T47D (cell line): ENCODE results near the gene EPB41L1.

Experiments
- DNase-seq, 2 experiments: peaks; one replicate each; pipeline versions ENCODE4 v3.0.0 to v3.0.0-alpha.2; 2011 to 2012; ENCODE audit warnings: low read depth in 1 of 2, low spot score in 1 of 2
- JUND ChIP-seq: IDR thresholded peaks from 2 replicates; pipeline ENCODE4 v1.6.1; 2012; ENCODE audit warnings: low read depth
- in situ Hi-C: cut with HindIII; loops from 2 replicates; pipeline ENCODE4 v1.10.0; 2016; ENCODE audit warnings: low sequenced_read_pairs, low pct_unique_long_range_greater_than_20kb

EPB41L1 gene

GRCh38 chr20:36116807-36117441, 37.6 kb upstream of the EPB41L1 start:
- DNase-seq, result no peak
- no peak for TF ChIP-seq JUND
- in situ Hi-C loops, result no loop called here

GRCh38 chr20:36117638-36118037, 36.9 kb upstream of the EPB41L1 start:
- DNase-seq, result no peak
- in situ Hi-C loops, result no loop called here
- TF ChIP-seq JUND, result no peak

GRCh38 chr20:36118371-36118770, 36.2 kb upstream of the EPB41L1 start:
- no peak for TF ChIP-seq JUND
- in situ Hi-C loops, result no loop called here
- no peak for DNase-seq

GRCh38 chr20:36119537-36119936, 35.0 kb upstream of the EPB41L1 start:
- TF ChIP-seq JUND, result no peak
- in situ Hi-C loops, result no loop called here
- no peak for DNase-seq

- peak in 1 of 2 experiments; percentile 50 for DNase-seq
- in situ Hi-C loops, result no loop called here
- TF ChIP-seq JUND, result no peak
These were observed 34.3 kb upstream of the EPB41L1 start for GRCh38 chr20:36120241-36120640.

- no peak for TF ChIP-seq JUND
- DNase-seq, result no peak
- in situ Hi-C loops, result no loop called here
These were observed 33.5 kb upstream of the EPB41L1 start for GRCh38 chr20:36120991-36121390.

- in situ Hi-C loops, result no loop called here
- peak; percentile 58 to 98 for DNase-seq
- TF ChIP-seq JUND, result no peak
These were observed 32.3 kb upstream of the EPB41L1 start for GRCh38 chr20:36121981-36122930.

- in situ Hi-C loops, result no loop called here
These were observed 31.6 kb upstream of the EPB41L1 start for GRCh38 chr20:36122931-36123288.

GRCh38 chr20:36125097-36125496, 29.4 kb upstream of the EPB41L1 start:
- DNase-seq, result no peak
- TF ChIP-seq JUND, result no peak
- in situ Hi-C loops, result no loop called here

More at GRCh38 chr20:36122931-36123288, 31.6 kb upstream of the EPB41L1 start:
- TF ChIP-seq JUND, result no peak
- peak in 1 of 2 experiments; percentile 53 for DNase-seq

- no peak for TF ChIP-seq JUND
- in situ Hi-C loops, result no loop called here
- DNase-seq, result no peak
These were observed 27.6 kb upstream of the EPB41L1 start for GRCh38 chr20:36126836-36127527.

GRCh38 chr20:36128463-36129159, 25.9 kb upstream of the EPB41L1 start:
- no peak for DNase-seq
- in situ Hi-C loops, result no loop called here
- no peak for TF ChIP-seq JUND

GRCh38 chr20:36129160-36129543, 25.4 kb upstream of the EPB41L1 start:
- in situ Hi-C loops, result no loop called here

More at GRCh38 chr20:36129160-36129543, 25.4 kb upstream of the EPB41L1 start:
- DNase-seq, result no peak
- TF ChIP-seq JUND, result no peak
